Activated CD4-positive, alpha-beta T cell treated with anti-CD3 and anti-CD28 coated beads, Interleukin-2, amount 50 U/mL, for 1 hour (primary cell): Measurements from ENCODE around the gene CERS1.

Source experiments
- DNase-seq: peaks from one replicate; pipeline ENCODE4 v3.0.0-alpha.2; 2020

CERS1 gene

GRCh38 chr19:18897094-18898029 is 1.4 kb upstream of the CERS1 start:
- DNase-seq = no peak

- DNase-seq = no peak
Observed at GRCh38 chr19:18896421-18896841, 473 bp upstream of the CERS1 start.

GRCh38 chr19:18895038-18895823 is 727 bp downstream of the CERS1 start:
- no peak for DNase-seq

DNA sequence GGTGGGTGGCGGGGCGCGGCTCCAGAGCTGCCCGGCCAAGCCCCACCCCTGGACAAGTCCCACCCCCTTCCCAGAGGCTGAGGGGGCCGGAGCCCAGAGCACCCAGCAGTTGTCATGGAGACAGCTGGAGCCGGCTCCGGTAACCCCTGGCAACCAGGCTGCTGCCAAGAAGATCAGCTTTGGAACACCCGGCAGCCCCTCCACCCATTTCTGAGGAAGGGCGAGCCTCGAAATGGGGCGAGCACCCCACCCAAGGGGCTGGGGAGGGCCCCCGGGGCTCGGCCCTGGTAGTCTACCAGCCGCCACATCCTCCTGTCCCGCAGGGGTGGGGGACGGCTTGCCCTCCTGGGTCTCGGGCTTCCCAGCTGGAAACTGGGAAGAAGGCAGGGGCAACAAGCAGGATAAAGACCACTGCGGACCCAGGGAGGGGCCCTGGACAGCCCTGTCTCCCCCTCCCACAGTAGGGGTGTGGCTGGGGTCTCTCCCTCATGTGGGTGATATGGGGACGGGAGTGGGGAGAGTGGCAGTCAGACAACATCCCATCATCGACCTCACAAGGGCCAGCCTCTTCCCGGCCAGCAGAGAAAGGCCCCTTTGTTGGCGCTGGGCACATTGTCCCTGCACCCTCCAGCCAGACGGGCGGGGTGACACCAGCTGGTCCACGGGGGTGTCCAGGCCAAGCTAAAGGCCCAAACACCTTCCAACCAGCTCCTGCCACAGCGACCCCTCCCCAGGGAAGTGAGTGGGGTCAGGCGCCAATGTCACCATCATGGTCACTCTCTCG is 1.5 kb downstream of the CERS1 start:
- no peak for DNase-seq

DNA sequence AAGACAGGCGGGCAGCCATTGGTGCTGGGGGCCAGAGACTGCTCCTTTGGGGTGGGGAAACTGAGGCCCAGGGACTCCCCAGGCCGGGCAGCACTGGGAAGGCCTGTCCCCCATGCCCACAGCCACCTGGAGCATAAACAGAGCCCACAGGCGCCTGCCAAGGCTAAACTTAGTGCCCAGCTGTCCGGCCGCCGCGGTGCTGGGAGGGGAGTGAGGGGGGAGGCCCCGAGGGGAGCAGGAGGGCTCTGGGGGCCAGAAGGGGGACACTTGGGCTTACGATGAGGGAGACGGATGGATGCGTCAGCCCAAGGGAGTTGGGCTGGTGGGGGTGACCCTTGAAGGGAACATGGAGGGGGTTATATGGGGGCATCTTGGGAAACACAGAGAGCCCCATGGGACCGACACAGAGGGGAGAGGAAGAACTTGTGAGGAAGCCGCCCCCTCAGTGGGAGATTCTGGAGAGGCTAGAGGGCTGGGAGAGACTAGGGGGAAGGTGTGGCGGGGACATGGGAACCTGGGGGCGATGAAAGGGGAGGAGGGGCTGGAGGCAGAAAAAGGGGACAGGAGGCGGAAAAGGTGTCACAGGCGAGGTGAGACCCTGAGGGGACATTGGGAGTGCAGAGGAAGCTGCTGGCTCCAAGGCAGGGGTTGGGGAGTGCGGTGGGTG is 2.2 kb downstream of the CERS1 start:
- no peak for DNase-seq

- no peak for DNase-seq
Observed at GRCh38 chr19:18889949-18890745, 5.8 kb downstream of the CERS1 start.

- DNase-seq = no peak
Observed at GRCh38 chr19:18886972-18887371, 9.0 kb downstream of the CERS1 start.

DNA sequence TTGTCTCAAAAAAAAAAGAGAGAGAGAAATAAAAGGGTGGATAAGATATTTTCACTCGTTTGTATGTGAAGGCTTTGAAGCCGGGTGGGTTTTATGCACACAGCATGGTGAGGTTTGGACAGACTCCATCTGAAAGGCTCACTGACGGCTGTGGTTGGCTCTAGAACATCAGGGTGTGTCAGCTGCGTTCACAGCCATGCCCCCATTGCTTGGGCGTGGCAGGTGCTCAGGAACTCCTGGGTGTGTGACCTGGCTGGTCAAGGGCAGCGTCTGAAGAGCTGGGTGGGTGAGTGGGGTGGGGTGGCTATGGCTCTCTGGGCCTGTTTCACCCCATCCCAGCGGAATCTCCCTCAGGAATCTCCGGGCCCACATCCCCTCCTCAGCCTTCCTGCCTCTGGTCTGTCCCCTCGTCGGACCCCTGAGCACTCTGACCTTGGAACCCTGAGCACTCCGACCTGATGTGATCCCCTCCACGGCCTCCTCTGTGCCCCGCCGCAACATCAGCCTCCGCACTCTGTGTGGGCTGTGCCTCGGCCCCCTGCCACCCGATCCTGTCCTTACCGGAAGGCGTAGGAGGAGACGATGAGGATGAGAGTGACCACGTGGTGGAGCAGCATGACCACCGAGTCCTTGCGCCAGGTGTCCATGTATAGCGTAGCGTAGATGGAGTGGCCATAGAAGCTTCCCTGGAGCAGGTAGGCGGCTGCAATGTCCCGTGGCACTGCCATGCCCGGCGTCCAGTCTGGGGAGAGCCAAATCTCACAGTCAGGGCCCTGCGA is 12.2 kb downstream of the CERS1 start:
- DNase-seq = no peak

- no peak for DNase-seq
Observed at GRCh38 chr19:18881491-18881890, 14.5 kb downstream of the CERS1 start.

DNA sequence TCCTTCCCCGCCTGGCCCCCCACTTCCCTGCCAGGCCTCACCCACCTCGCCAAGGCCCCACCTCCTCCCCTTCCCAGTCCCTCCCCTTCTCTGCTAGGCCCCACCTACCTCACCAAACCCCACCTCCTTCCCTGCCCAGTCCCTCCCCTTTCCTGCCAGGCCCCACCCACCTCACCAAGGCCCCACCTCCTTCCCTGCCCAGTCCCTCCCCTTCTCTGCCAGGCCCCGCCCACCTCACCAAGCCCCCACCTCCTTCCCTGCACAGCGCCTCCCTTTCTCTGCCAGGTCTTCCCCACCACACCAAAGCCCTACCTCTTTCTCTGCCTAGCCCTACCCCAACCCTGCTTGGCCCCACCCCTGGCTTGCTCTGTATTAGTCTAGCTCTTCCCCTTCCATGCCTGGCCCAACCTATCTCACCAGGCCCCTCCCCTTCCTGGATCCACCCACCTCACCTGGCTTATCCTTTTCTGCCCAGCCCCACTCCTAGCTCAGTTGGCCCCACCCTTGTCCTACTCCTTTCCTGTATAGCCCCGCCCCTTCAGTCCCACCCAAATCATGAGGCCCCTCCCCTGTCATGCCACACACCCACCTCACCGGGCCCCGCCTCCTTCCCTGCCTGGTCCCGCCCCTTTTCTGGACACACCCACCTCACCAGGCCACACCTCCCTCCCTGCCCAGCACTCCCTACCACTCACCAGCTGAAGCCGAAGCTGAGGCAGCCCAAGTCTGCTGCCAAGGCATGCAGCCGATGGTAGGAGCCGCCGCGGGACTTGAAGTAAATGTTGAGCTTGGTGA is 16.2 kb downstream of the CERS1 start:
- no peak for DNase-seq

DNA sequence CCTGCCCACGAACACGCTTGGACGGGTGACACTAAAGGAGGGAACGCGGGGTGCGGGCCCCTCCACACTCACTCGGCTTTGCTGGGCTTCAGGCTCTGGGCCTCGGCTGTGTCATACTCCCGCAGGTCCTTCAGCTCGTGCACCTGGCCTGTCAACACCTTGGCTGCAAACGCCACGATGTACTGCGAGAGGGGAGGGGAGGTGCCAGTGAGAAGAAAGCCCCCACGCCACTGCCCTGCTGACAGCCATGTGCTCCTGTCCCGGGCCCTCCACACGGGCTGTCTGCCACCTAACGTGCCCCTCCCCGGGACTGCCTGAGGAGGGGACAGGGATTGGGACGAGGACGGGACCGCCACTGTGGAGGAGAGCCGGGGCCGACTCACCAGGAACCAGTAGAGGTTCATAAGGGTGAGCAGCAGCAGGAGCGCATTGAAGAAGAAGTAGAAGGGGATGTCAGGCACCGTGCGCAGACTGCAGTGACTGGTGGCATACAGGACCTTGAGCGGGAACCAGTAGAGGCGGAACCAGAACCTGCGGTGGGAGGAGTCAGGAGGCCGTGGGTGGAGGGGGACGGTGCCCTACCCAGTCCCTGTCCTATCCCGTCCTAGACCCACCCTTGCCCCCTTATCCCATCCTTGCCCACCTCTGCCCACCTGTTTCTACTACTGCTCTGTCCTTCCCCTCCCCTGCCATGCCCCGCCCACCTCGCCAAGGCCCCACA is 16.9 kb downstream of the CERS1 start:
- no peak for DNase-seq

GRCh38 chr19:18878058-18878797 is 17.7 kb downstream of the CERS1 start:
- DNase-seq = no peak

- DNase-seq = no peak
Observed at GRCh38 chr19:18876865-18877264, 19.1 kb downstream of the CERS1 start.

DNA sequence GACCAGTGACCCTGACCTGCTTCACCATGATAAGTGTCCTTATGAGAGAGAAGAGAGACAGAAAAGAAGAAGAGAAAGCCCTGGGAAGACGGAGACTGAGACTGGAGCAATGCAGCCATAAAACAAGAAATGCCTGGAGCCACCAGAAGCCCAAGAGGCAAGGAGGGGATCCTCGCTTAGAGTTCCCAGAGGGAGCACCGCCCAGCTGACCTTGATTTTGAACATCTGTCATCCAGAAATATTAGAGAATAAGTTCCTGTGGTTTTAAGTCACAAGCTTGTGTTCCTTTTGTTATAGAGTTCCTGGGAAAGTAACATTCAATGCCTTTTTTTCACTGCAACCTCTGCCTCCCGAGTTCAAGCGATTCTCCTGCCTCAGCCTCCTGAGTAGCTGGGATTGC is 20.2 kb downstream of the CERS1 start:
- no peak for DNase-seq

GRCh38 chr19:18871543-18871942 is 24.4 kb downstream of the CERS1 start:
- DNase-seq = no peak

- no peak for DNase-seq
Observed at GRCh38 chr19:18870531-18871172, 25.3 kb downstream of the CERS1 start.

- no peak for DNase-seq
Observed at GRCh38 chr19:18869781-18870530, 26.0 kb downstream of the CERS1 start.
